ENCODE data around the gene PTPRG. TPM values are rescaled to one million over a fixed set of nuclear protein-coding genes. Genes with fewer than 3 reads are reported as not detected.

Gene PTPRG
- total and polyA plus RNA-seq, 10 of the 15 experiments (the other 5 are each of a cell fraction or from before 2014, with no cell fraction given), result 0.29 to 20.7 (median 1.4) TPM

DNA sequence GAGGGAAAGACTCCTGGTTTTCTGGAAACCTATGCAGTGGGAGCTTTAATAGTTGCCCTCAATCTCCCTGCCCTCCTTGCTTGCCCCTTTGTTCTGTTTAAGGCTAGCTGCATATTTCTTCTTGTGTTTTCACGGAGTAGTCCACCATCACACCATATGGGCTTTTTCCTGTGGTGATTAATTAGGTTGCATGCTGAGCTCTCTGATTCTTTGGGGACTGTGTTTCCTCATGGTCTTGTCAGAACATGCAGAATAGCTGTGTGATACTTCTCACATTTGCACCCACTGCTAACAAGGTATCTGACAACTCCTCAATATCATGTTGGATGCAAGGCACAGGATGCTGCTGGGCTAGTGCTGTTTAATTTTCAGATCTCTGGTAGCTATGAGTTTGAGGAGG lies 139.6 kb downstream of the PTPRG start:
- no peak overlapping the region for H3K9ac ChIP-seq (ENCODE audit: control insufficient read depth, insufficient read depth, low read length)
- FAIRE-seq (no peak), ATAC-seq (peak; percentile 46), DNase-seq (ENCODE audit: low read depth, low spot score) (no peak)
- 0% methylated on average over 1 of the region's 1 CpG for WGBS (ENCODE audit: insufficient coverage, insufficient replicate concordance, low lambda C conversion rate, missing lambda C conversion rate)
- intact Hi-C loops (cut with micrococcal nuclease; ENCODE audit: unreplicated experiment) (no loop called here), in situ Hi-C loops (cut with MboI) (no loop called here)
- POLR2A ChIA-PET, result interaction anchor here (1.3 to 2.0 kb wide), 6 partner anchors 9 to 136 kb away, joined by 3 to 7 read pairs (median 4); no protein-coding TSS in a partner anchor
- no peak overlapping the region for H3K27ac ChIP-seq (ENCODE audit: control insufficient read depth, insufficient read depth)
- no TSS peak for BruUV-seq (replicated peaks)
- H3K4me2 ChIP-seq (ENCODE audit: control insufficient read depth, insufficient read depth), result no peak overlapping the region
- no peaks in the 10 kb centered on the region for H3K9me3 ChIP-seq (replicated peaks; ENCODE audit: control insufficient read depth, insufficient read depth, low read length)
- RAD21 ChIA-PET (ENCODE audit: unreplicated experiment), result interaction anchor here (0.7 to 3.1 kb wide), 10 partner anchors 9 to 203 kb away, joined by 3 to 30 read pairs (median 4); no protein-coding TSS in a partner anchor
- H2AFZ ChIP-seq (ENCODE audit: control insufficient read depth, low read depth, low read length), result no peak overlapping the region
- H3K4me1 ChIP-seq (ENCODE audit: control insufficient read depth, insufficient read depth, low read length), result no peaks in the 10 kb centered on the region
- no peaks in the 10 kb centered on the region for H4K20me1 ChIP-seq (ENCODE audit: control insufficient read depth, insufficient read depth)
- TF ChIP-seq RFX5 (IDR thresholded peaks at IDR 0.05; ENCODE audit: low read depth, low read length) (no peak), ZNF217 (IDR thresholded peaks at IDR 0.05) (no peak), ZNF207 (IDR thresholded peaks at IDR 0.05; ENCODE audit: borderline replicate concordance) (no peak), ZZZ3 (IDR thresholded peaks at IDR 0.05; ENCODE audit: control insufficient read depth, insufficient read length, low read depth) (no peak), MYB (IDR thresholded peaks at IDR 0.05; ENCODE audit: borderline replicate concordance, low read depth, low read length) (no peak), ZSCAN29 (IDR thresholded peaks at IDR 0.05) (no peak), MTA3 (IDR thresholded peaks at IDR 0.05; ENCODE audit: borderline replicate concordance, low read length) (no peak), NR2C1 (IDR thresholded peaks at IDR 0.05) (no peak), IKZF2 (IDR thresholded peaks at IDR 0.05) (no peak)
- TF ChIP-seq, protein P1, sequence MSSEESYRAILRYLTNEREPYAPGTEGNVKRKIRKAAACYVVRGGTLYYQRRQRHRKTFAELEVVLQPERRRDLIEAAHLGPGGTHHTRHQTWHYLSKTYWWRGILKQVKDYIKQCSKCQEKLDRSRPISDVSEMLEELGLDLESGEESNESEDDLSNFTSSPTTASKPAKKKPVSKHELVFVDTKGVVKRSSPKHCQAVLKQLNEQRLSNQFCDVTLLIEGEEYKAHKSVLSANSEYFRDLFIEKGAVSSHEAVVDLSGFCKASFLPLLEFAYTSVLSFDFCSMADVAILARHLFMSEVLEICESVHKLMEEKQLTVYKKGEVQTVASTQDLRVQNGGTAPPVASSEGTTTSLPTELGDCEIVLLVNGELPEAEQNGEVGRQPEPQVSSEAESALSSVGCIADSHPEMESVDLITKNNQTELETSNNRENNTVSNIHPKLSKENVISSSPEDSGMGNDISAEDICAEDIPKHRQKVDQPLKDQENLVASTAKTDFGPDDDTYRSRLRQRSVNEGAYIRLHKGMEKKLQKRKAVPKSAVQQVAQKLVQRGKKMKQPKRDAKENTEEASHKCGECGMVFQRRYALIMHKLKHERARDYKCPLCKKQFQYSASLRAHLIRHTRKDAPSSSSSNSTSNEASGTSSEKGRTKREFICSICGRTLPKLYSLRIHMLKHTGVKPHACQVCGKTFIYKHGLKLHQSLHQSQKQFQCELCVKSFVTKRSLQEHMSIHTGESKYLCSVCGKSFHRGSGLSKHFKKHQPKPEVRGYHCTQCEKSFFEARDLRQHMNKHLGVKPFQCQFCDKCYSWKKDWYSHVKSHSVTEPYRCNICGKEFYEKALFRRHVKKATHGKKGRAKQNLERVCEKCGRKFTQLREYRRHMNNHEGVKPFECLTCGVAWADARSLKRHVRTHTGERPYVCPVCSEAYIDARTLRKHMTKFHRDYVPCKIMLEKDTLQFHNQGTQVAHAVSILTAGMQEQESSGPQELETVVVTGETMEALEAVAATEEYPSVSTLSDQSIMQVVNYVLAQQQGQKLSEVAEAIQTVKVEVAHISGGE (CRISPR knock-in tag; IDR thresholded peaks at IDR 0.05), result no peak
- TF ChIP-seq, protein P2, sequence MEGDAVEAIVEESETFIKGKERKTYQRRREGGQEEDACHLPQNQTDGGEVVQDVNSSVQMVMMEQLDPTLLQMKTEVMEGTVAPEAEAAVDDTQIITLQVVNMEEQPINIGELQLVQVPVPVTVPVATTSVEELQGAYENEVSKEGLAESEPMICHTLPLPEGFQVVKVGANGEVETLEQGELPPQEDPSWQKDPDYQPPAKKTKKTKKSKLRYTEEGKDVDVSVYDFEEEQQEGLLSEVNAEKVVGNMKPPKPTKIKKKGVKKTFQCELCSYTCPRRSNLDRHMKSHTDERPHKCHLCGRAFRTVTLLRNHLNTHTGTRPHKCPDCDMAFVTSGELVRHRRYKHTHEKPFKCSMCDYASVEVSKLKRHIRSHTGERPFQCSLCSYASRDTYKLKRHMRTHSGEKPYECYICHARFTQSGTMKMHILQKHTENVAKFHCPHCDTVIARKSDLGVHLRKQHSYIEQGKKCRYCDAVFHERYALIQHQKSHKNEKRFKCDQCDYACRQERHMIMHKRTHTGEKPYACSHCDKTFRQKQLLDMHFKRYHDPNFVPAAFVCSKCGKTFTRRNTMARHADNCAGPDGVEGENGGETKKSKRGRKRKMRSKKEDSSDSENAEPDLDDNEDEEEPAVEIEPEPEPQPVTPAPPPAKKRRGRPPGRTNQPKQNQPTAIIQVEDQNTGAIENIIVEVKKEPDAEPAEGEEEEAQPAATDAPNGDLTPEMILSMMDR (IDR thresholded peaks at IDR 0.05 in 2 of 3, conservative IDR thresholded peaks at IDR 0.05 in 1 of 3; ENCODE audit: control insufficient read depth in 2 of 3, extremely low read depth in 1 of 3, insufficient read depth in 1 of 3, low read depth in 3 of 3, low read length in 3 of 3), result no peak
- TF ChIP-seq, protein P3, sequence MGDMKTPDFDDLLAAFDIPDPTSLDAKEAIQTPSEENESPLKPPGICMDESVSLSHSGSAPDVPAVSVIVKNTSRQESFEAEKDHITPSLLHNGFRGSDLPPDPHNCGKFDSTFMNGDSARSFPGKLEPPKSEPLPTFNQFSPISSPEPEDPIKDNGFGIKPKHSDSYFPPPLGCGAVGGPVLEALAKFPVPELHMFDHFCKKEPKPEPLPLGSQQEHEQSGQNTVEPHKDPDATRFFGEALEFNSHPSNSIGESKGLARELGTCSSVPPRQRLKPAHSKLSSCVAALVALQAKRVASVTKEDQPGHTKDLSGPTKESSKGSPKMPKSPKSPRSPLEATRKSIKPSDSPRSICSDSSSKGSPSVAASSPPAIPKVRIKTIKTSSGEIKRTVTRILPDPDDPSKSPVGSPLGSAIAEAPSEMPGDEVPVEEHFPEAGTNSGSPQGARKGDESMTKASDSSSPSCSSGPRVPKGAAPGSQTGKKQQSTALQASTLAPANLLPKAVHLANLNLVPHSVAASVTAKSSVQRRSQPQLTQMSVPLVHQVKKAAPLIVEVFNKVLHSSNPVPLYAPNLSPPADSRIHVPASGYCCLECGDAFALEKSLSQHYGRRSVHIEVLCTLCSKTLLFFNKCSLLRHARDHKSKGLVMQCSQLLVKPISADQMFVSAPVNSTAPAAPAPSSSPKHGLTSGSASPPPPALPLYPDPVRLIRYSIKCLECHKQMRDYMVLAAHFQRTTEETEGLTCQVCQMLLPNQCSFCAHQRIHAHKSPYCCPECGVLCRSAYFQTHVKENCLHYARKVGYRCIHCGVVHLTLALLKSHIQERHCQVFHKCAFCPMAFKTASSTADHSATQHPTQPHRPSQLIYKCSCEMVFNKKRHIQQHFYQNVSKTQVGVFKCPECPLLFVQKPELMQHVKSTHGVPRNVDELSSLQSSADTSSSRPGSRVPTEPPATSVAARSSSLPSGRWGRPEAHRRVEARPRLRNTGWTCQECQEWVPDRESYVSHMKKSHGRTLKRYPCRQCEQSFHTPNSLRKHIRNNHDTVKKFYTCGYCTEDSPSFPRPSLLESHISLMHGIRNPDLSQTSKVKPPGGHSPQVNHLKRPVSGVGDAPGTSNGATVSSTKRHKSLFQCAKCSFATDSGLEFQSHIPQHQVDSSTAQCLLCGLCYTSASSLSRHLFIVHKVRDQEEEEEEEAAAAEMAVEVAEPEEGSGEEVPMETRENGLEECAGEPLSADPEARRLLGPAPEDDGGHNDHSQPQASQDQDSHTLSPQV (IDR thresholded peaks at IDR 0.05), result no peak
- H3K4me3 ChIP-seq, result no peak overlapping the region
- no peaks in the 10 kb centered on the region for H3K36me3 ChIP-seq (ENCODE audit: control insufficient read depth in 2 of 2, insufficient read depth in 2 of 2, low read length in 1 of 2)
- CTCF ChIA-PET, result interaction anchor here (0.9 to 1.6 kb wide), 6 partner anchors 15 to 234 kb away, joined by 3 to 6 read pairs (median 4); no protein-coding TSS in a partner anchor
- no peaks in the 10 kb centered on the region for H3K27me3 ChIP-seq (replicated peaks in 1 of 2; ENCODE audit: control insufficient read depth in 2 of 2, insufficient read depth in 2 of 2, low read length in 1 of 2)
- H3K79me2 ChIP-seq (ENCODE audit: control insufficient read depth, insufficient read depth, low read length), result no peaks in the 10 kb centered on the region
- SMC1A ChIA-PET (ENCODE audit: uncharacterized antibody, unreplicated experiment), result interaction anchor here (1.0 to 3.2 kb wide), 23 partner anchors 9 to 236 kb away, joined by 3 to 20 read pairs (median 5); no protein-coding TSS in a partner anchor
